GM12874 (cell line): Measurements from ENCODE around the gene C1QL1.

Experiments
- CTCF ChIP-seq: IDR thresholded peaks from 2 replicates; pipeline ENCODE4 v1.5.1; 2011; ENCODE audit warnings: low read depth, mild to moderate bottlenecking, control low read depth, low read length, moderate library complexity; ENCODE audit not compliant: insufficient read depth

The C1QL1 gene

GRCh38 chr17:44997733-44998520, 29.8 kb upstream of the C1QL1 start:
- no peak for TF ChIP-seq CTCF

- TF ChIP-seq CTCF, result no peak
Observed at GRCh38 chr17:44996304-44996703, 28.2 kb upstream of the C1QL1 start.

- no peak for TF ChIP-seq CTCF
Observed at GRCh38 chr17:44995436-44996001, 27.4 kb upstream of the C1QL1 start.

- TF ChIP-seq CTCF, result no peak
Observed at GRCh38 chr17:44992242-44992939, 24.3 kb upstream of the C1QL1 start.

- TF ChIP-seq CTCF, result no peak
Observed at GRCh38 chr17:44990994-44991393, 22.9 kb upstream of the C1QL1 start.

GRCh38 chr17:44989552-44990138, 21.5 kb upstream of the C1QL1 start:
- no peak for TF ChIP-seq CTCF
